ENCODE results near the gene ADPRS.

Gene ADPRS

DNA sequence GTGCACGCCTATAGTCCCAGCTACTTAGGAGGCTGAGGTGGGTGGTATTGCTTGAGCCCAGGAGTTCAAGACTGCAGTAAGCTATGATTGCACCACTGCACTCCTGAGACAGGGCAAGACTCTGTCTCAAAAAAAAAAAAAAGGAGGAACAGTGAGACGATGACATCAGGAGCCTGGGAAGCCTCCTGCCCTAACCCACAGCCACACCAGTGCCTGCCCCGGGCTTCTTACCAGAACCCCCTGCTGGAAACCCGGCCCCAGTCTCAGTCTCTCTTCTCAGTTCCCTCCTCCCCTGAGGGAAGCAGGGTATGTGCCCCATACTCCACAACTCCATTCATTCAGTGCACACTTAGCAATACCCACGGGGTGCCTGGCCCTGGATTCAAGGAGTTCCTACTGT is 27.2 kb downstream of the ADPRS start:
- no peak overlapping the region for H3K4me3 ChIP-seq (ENCODE audit: low read depth, low read length)
- TF ChIP-seq, protein P1, sequence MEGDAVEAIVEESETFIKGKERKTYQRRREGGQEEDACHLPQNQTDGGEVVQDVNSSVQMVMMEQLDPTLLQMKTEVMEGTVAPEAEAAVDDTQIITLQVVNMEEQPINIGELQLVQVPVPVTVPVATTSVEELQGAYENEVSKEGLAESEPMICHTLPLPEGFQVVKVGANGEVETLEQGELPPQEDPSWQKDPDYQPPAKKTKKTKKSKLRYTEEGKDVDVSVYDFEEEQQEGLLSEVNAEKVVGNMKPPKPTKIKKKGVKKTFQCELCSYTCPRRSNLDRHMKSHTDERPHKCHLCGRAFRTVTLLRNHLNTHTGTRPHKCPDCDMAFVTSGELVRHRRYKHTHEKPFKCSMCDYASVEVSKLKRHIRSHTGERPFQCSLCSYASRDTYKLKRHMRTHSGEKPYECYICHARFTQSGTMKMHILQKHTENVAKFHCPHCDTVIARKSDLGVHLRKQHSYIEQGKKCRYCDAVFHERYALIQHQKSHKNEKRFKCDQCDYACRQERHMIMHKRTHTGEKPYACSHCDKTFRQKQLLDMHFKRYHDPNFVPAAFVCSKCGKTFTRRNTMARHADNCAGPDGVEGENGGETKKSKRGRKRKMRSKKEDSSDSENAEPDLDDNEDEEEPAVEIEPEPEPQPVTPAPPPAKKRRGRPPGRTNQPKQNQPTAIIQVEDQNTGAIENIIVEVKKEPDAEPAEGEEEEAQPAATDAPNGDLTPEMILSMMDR (IDR thresholded peaks at IDR 0.05; ENCODE audit: borderline replicate concordance, insufficient read depth, low read depth, low read length), result no peak

DNA sequence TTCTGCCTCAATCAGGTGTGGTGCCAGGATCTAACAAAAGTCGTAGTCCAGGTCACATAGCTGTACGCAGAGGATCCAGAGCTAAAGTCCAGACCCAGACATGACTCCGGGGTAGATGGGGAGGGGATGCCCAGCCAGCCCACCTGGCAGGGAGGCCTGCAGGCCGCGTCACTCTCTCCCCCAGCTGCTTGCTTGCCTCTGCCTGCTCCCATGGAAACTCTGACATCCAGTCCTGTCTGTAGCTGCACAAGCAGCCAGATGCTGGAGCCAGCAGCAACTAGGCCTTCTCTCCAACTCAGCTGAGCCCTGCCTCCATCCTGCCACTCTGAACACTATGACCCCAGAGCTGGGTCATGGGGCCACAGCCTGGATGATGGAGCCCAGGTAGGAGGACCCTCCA is 28.2 kb downstream of the ADPRS start:
- H3K4me3 ChIP-seq (ENCODE audit: low read depth, low read length), result no peak overlapping the region
- TF ChIP-seq, protein P1 (IDR thresholded peaks at IDR 0.05; ENCODE audit: borderline replicate concordance, insufficient read depth, low read depth, low read length), result no peak

DNA sequence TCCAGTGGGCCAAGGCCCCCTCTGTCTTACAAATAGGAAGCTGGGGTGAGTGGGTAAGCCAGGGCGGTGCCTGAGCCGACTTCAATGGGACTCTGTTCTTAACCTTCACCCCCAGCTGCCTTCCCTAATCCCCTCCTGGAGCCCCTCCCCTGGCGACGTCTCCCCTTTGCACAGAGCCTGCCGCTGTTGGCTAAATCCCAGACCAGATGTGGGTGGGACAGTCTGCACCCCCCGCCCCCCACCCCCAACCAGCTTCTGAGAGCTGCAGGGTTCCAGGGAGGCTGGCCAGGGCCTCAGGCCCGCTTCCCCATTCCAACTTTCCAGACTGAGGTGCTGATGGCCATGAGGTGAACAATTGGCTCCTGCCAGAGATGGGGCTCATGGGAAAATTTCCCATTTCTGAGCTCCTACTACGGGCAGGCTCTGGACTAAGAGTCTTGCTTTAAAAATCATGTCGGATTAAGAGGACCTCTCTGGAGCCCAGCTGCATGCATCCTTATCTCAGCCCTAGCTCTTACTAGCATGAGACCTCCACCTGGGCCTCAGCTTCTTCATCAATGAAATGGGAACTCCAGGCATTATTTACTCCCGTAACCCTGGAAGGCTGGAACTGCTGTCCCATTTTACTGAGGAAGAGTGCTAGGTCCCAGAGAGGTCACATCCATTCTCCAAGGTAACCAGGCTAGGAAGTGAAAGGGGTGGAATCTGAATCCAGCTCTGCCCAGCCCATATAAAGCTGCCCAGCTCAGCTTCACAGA is 29.9 kb downstream of the ADPRS start:
- TF ChIP-seq, protein P1 (IDR thresholded peaks at IDR 0.05; ENCODE audit: borderline replicate concordance, insufficient read depth, low read depth, low read length), result no peak
- H3K4me3 ChIP-seq (ENCODE audit: low read depth, low read length), result no peak overlapping the region

DNA sequence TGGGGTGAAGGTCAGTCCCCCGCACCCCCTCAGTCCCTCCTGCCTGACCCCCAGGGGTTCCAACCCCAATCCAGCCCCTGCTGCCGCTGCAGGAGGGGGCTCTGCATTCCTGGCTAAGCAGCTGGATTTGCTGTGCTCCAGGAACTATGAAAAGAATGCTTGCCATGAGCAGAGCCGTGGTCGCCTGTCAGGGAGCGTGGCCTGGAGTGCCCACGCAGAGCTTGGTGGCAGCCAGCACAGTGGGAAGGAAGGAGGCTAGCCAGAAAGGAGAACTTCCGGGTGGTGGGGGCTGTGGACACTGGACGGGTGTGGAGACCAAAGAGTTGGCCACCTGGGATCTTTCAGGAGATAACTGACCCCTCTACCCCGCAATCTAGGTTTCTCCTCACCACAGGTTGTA is 30.8 kb downstream of the ADPRS start:
- TF ChIP-seq, protein P1 (IDR thresholded peaks at IDR 0.05; ENCODE audit: borderline replicate concordance, insufficient read depth, low read depth, low read length), result no peak

DNA sequence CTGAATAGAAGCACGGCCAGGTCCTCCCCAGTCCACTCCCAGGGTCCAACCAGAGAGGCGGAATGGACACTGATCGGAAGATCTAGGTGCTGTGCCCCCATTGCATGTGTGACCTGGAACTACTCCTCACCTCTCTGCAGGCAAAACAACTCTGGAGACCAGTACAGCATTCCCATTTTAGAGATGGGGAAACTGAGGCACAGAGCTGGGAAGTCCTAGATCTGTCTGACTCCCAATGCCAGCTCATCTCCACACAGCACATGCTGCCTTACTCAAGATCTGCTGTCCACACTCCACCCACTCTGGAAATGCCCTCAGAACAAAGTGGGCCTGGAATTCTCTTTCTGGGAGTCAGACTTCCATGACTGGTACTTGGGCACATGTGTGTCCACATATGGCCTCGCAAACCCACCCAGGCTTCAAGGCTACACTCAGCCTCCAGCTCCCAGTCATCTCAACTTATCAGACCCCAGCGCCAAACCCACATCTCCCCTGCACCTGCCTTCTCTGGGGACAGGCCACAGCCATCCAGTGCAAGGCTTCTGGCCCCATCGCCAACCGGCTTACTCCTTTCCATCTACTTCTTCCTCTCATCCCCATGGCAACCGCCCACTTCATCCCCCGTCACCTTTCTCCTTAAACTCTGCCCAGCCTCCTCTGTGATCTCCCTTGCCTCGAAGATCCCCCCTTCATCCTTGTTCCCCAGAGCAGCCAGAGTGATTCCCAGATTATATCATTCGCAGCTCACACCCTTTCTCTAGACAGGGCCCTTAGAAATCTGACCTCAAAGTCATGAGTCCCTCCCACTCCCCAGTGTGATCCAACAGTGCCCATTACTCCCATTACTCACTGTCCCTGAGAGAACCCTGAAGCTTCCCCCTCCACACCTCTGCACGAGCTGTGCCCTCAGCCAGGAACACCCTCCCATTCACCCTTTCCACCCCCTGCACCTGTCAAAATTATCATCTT is 33.7 kb downstream of the ADPRS start:
- no peak overlapping the region for H3K4me3 ChIP-seq (ENCODE audit: low read depth, low read length)
- TF ChIP-seq, protein P1 (IDR thresholded peaks at IDR 0.05; ENCODE audit: borderline replicate concordance, insufficient read depth, low read depth, low read length), result no peak

More for the DNA sequence above, 30.8 kb downstream of the ADPRS start:
- no peak overlapping the region for H3K4me3 ChIP-seq (ENCODE audit: low read depth, low read length)

DNA sequence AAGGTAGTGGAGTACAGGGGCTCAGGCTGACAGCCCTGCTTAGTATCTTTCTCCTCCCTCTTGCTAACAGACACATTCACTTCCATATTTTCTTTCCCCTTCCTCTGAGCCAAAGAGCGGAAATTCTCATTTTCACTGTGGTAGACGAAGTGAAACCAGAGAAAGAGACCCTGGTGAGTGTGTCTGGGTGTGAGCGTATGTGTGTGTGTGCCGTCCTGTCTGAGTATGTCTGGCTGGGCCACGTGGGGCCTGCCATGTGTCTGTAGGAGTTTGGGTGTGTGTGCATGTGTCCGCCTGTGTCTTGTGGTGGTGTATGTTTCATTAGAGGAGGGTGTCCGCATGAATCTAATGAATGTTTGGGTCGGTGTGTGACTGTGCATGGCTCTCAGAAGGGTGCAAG is 34.7 kb downstream of the ADPRS start:
- TF ChIP-seq, protein P1 (IDR thresholded peaks at IDR 0.05; ENCODE audit: borderline replicate concordance, insufficient read depth, low read depth, low read length), result no peak

More for the DNA sequence above, 34.7 kb downstream of the ADPRS start:
- no peak overlapping the region for H3K4me3 ChIP-seq (ENCODE audit: low read depth, low read length)

All from GM12875 (cell line).